MM.1S (cell line): ENCODE measurements around the gene FGF14.

Source experiments
- DNase-seq: peaks from one replicate; pipeline ENCODE4 v3.0.0-alpha.2; 2015
- H2AFZ ChIP-seq: fragments of 300-600 bp; sonication (generic); 2 replicates; pipeline ENCODE4 v1.6.0; 2016; ENCODE audit warnings: antibody characterized with exemption, low read length
- H3F3A ChIP-seq: fragments of 300-600 bp; sonication (generic); 2 replicates; pipeline ENCODE4 v1.6.1; 2016; ENCODE audit warnings: mild to moderate bottlenecking, antibody characterized with exemption, low read length, moderate library complexity, mixed read lengths; ENCODE audit not compliant: insufficient read depth
- H3K27ac ChIP-seq: fragments of 300-600 bp; sonication (generic); 2 replicates; pipeline ENCODE4 v1.5.1; 2016; ENCODE audit warnings: mild to moderate bottlenecking, low read length
- H3K27me3 ChIP-seq: fragments of 300-600 bp; sonication (generic); replicated peaks from 2 replicates; pipeline ENCODE4 v1.6.0; 2016; ENCODE audit warnings: low read length; ENCODE audit not compliant: insufficient read depth
- H3K36me3 ChIP-seq: fragments of 300-600 bp; sonication (generic); replicated peaks from 2 replicates; pipeline ENCODE4 v1.6.1; 2016; ENCODE audit warnings: mild to moderate bottlenecking, low read length, mixed read lengths; ENCODE audit not compliant: insufficient read depth
- H3K4me1 ChIP-seq: fragments of 300-600 bp; sonication (generic); 2 replicates; pipeline ENCODE4 v1.6.1; 2016; ENCODE audit warnings: low read length, mixed read lengths
- H3K4me2 ChIP-seq: fragments of 300-600 bp; sonication (generic); 2 replicates; pipeline ENCODE4 v1.6.0; 2016; ENCODE audit warnings: low read depth, low read length
- H3K4me3 ChIP-seq: fragments of 300-600 bp; sonication (generic); 2 replicates; pipeline ENCODE4 v1.5.1; 2016; ENCODE audit warnings: low read length, mixed read lengths
- H3K79me2 ChIP-seq: fragments of 300-600 bp; sonication (generic); 2 replicates; pipeline ENCODE4 v1.6.1; 2016; ENCODE audit warnings: mixed run types, low read length, mixed read lengths
- H3K9ac ChIP-seq: fragments of 300-600 bp; sonication (generic); 2 replicates; pipeline ENCODE4 v1.6.1; 2016; ENCODE audit warnings: low read length, mixed read lengths
- H3K9me2 ChIP-seq: fragments of 300-600 bp; sonication (generic); replicated peaks from 2 replicates; pipeline ENCODE4 v1.6.1; 2016; ENCODE audit warnings: mild to moderate bottlenecking, low read length, mixed read lengths; ENCODE audit not compliant: insufficient read depth
- H3K9me3 ChIP-seq: fragments of 300-600 bp; sonication (generic); replicated peaks from 2 replicates; pipeline ENCODE4 v1.6.1; 2016; ENCODE audit warnings: mild to moderate bottlenecking, low read length, mixed read lengths; ENCODE audit not compliant: insufficient read depth
- H4K20me1 ChIP-seq: fragments of 300-600 bp; sonication (generic); 2 replicates; pipeline ENCODE4 v1.6.1; 2016; ENCODE audit warnings: mild to moderate bottlenecking, low read length, moderate library complexity, mixed read lengths; ENCODE audit not compliant: insufficient read depth
- CTCF ChIP-seq: fragments of 300-600 bp; sonication (generic); IDR thresholded peaks from 2 replicates; pipeline ENCODE4 v1.5.1; 2016; ENCODE audit warnings: antibody characterized with exemption, low read length, mixed read lengths
- EZH2 ChIP-seq: fragments of 300-600 bp; sonication (generic); optimal IDR thresholded peaks from 2 replicates; pipeline ENCODE3; 2017; ENCODE audit warnings: low read depth, mild to moderate bottlenecking, antibody characterized with exemption, low read length, mixed read lengths
- EZH2phosphoT487 ChIP-seq: fragments of 300-600 bp; sonication (generic); IDR thresholded peaks from 2 replicates; pipeline ENCODE4 v1.6.1; 2018; ENCODE audit warnings: antibody characterized with exemption, low read length

The FGF14 gene

GRCh38 chr13:101930331-101930730 lies 471.5 kb downstream of the FGF14 start:
- H3K27ac ChIP-seq, result no peak overlapping the region
- no peaks in the 10 kb centered on the region for H3K79me2 ChIP-seq

GRCh38 chr13:101925731-101926130 lies 476.1 kb downstream of the FGF14 start:
- H3K36me3 ChIP-seq, result no peaks in the 10 kb centered on the region
- DNase-seq, result no peak
- no peaks in the 10 kb centered on the region for H3K27me3 ChIP-seq
- no peak overlapping the region for H3K27ac ChIP-seq
- no peak overlapping the region for H3K4me2 ChIP-seq
- TF ChIP-seq EZH2 (no peak), EZH2phosphoT487 (no peak), CTCF (no peak)
- no peak overlapping the region for H3K4me3 ChIP-seq
- H2AFZ ChIP-seq, result no peak overlapping the region
- no peaks in the 10 kb centered on the region for H3K4me1 ChIP-seq
- H3K9me2 ChIP-seq, result no peaks in the 10 kb centered on the region
- no peaks in the 10 kb centered on the region for H3F3A ChIP-seq
- no peaks in the 10 kb centered on the region for H3K79me2 ChIP-seq
- no peaks in the 10 kb centered on the region for H4K20me1 ChIP-seq
- no peak overlapping the region for H3K9ac ChIP-seq
- H3K9me3 ChIP-seq, result no peaks in the 10 kb centered on the region

More at GRCh38 chr13:101930331-101930730, 471.5 kb downstream of the FGF14 start:
- Histone ChIP-seq H3K9ac (no peak overlapping the region), H3F3A (no peaks in the 10 kb centered on the region), H3K4me1 (no peaks in the 10 kb centered on the region), H3K27me3 (no peaks in the 10 kb centered on the region), H3K4me2 (no peak overlapping the region), H3K9me3 (no peaks in the 10 kb centered on the region), H4K20me1 (no peaks in the 10 kb centered on the region), H3K4me3 (no peak overlapping the region), H3K9me2 (no peaks in the 10 kb centered on the region), H2AFZ (no peak overlapping the region), H3K36me3 (no peaks in the 10 kb centered on the region)
- TF ChIP-seq CTCF (no peak), EZH2 (no peak), EZH2phosphoT487 (no peak)
- DNase-seq, result no peak

GRCh38 chr13:101919541-101920181 lies 482.2 kb downstream of the FGF14 start:
- Histone ChIP-seq H2AFZ (no peak overlapping the region), H3K9me3 (no peaks in the 10 kb centered on the region), H3K9ac (no peak overlapping the region), H3K27ac (no peak overlapping the region), H3K36me3 (no peaks in the 10 kb centered on the region), H3K27me3 (no peaks in the 10 kb centered on the region), H3F3A (no peaks in the 10 kb centered on the region), H3K79me2 (no peaks in the 10 kb centered on the region), H4K20me1 (no peaks in the 10 kb centered on the region), H3K4me3 (no peak overlapping the region; the same call in 1 of the 2 replicates), H3K4me1 (no peaks in the 10 kb centered on the region), H3K4me2 (peak overlapping the region; percentile 31; the same call in 1 of the 2 replicates), H3K9me2 (no peaks in the 10 kb centered on the region)
- DNase-seq, result no peak
- TF ChIP-seq CTCF (peak; percentile 14; the same call in 1 of the 2 replicates), EZH2 (no peak)
